ENCODE results near the gene ZRANB2.

The ZRANB2 gene

GRCh38 chr1:71047635-71048607, 32.9 kb downstream of the ZRANB2 start, which contains the start of gene PTGER3:
PTGER3 (minus strand) TSS chr1:71047816; CDS start chr1:71047577, 239 bp downstream.
- H3K56ac ChIP-seq (ENCODE audit: low read length): peak within 1 kb of the TSS; percentile 77
- H2BK15ac ChIP-seq (replicated peaks; ENCODE audit: low read depth): no peak within 1 kb of the TSS
- H3K4me1 ChIP-seq (ENCODE audit: control insufficient read depth, low read depth, low read length): no peaks in the 10 kb centered on the region
- no peak within 1 kb of the TSS for H4K8ac ChIP-seq (ENCODE audit: low read depth, low read length)
- H2BK120ac ChIP-seq (ENCODE audit: low read depth, low read length): no peak within 1 kb of the TSS
- peak within 1 kb of the TSS; percentile 56 for H3K9ac ChIP-seq (ENCODE audit: low read length)
- peak within 1 kb of the TSS; percentile 22 for H3K4me3 ChIP-seq (ENCODE audit: low read length)
- peak within 1 kb of the TSS; percentile 48 for H3K23ac ChIP-seq (ENCODE audit: low read length)
- H2BK5ac ChIP-seq (ENCODE audit: low read length): no peak within 1 kb of the TSS
- H2AK5ac ChIP-seq (ENCODE audit: low read length): no peak within 1 kb of the TSS
- H4K5ac ChIP-seq (ENCODE audit: low read length): no peak within 1 kb of the TSS
- H3K27ac ChIP-seq (ENCODE audit: low read depth, low read length): no peak within 1 kb of the TSS
- no peaks in the 10 kb centered on the region for H3K36me3 ChIP-seq (ENCODE audit: control insufficient read depth, insufficient read depth, low read length)
- H3K4me2 ChIP-seq (ENCODE audit: low read length): peak within 1 kb of the TSS; percentile 86
- H3K79me1 ChIP-seq (ENCODE audit: low read length): no peaks in the 10 kb centered on the region
- no peak within 1 kb of the TSS for H3K18ac ChIP-seq (ENCODE audit: low read length)
- no peaks in the 10 kb centered on the region for H3K79me2 ChIP-seq (ENCODE audit: control insufficient read depth, insufficient read depth, low read length)
- WGBS (ENCODE audit: extremely low coverage, insufficient coverage, low lambda C conversion rate): no CpG with 5 or more reads among the region's 56 CpGs
- H3K4ac ChIP-seq (ENCODE audit: low read depth, low read length): no peak within 1 kb of the TSS
- H3K27me3 ChIP-seq (ENCODE audit: insufficient read depth, low read length, poor library complexity): peaks cover 2% of the 10 kb centered on the region
- DNase-seq: peak; percentile 54

GRCh38 chr1:71046891-71047634, 33.8 kb downstream of the ZRANB2 start:
- no peak overlapping the region for H2BK120ac ChIP-seq (ENCODE audit: low read depth, low read length)
- H3K27ac ChIP-seq (ENCODE audit: low read depth, low read length): no peak overlapping the region
- no peak overlapping the region for H2AK5ac ChIP-seq (ENCODE audit: low read length)
- H3K4me3 ChIP-seq (ENCODE audit: low read length): peak overlapping the region; percentile 22
- peak overlapping the region; percentile 86 for H3K4me2 ChIP-seq (ENCODE audit: low read length)
- no peaks in the 10 kb centered on the region for H3K36me3 ChIP-seq (ENCODE audit: control insufficient read depth, insufficient read depth, low read length)
- no peak overlapping the region for H2BK15ac ChIP-seq (replicated peaks; ENCODE audit: low read depth)
- H4K8ac ChIP-seq (ENCODE audit: low read depth, low read length): no peak overlapping the region
- H3K4ac ChIP-seq (ENCODE audit: low read depth, low read length): no peak overlapping the region
- H3K56ac ChIP-seq (ENCODE audit: low read length): peak overlapping the region; percentile 77
- no peaks in the 10 kb centered on the region for H3K79me1 ChIP-seq (ENCODE audit: low read length)
- no peak overlapping the region for H2BK5ac ChIP-seq (ENCODE audit: low read length)
- H3K23ac ChIP-seq (ENCODE audit: low read length): no peak overlapping the region
- peak overlapping the region; percentile 56 for H3K9ac ChIP-seq (ENCODE audit: low read length)
- peak; percentile 37 for DNase-seq
- H3K4me1 ChIP-seq (ENCODE audit: control insufficient read depth, low read depth, low read length): no peaks in the 10 kb centered on the region
- H4K5ac ChIP-seq (ENCODE audit: low read length): no peak overlapping the region
- no peak overlapping the region for H3K18ac ChIP-seq (ENCODE audit: low read length)
- peaks cover 2% of the 10 kb centered on the region for H3K27me3 ChIP-seq (ENCODE audit: insufficient read depth, low read length, poor library complexity)
- H3K79me2 ChIP-seq (ENCODE audit: control insufficient read depth, insufficient read depth, low read length): no peaks in the 10 kb centered on the region
- no CpG with 5 or more reads among the region's 73 CpGs for WGBS (ENCODE audit: extremely low coverage, insufficient coverage, low lambda C conversion rate)

- no peak overlapping the region for H3K23ac ChIP-seq (ENCODE audit: low read length)
Measured at GRCh38 chr1:71045463-71046028, 35.3 kb downstream of the ZRANB2 start.

GRCh38 chr1:71044833-71045232, 36.0 kb downstream of the ZRANB2 start:
- H3K4me3 ChIP-seq (ENCODE audit: low read length): no peak overlapping the region
- H3K9ac ChIP-seq (ENCODE audit: low read length): no peak overlapping the region
- WGBS (ENCODE audit: extremely low coverage, insufficient coverage, low lambda C conversion rate): no CpG with 5 or more reads among the region's 1 CpG
- H3K27me3 ChIP-seq (ENCODE audit: insufficient read depth, low read length, poor library complexity): peaks cover 2% of the 10 kb centered on the region
- H2BK15ac ChIP-seq (replicated peaks; ENCODE audit: low read depth): no peak overlapping the region
- no peaks in the 10 kb centered on the region for H3K79me1 ChIP-seq (ENCODE audit: low read length)
- H3K56ac ChIP-seq (ENCODE audit: low read length): no peak overlapping the region
- no peak overlapping the region for H4K8ac ChIP-seq (ENCODE audit: low read depth, low read length)
- H3K4me1 ChIP-seq (ENCODE audit: control insufficient read depth, low read depth, low read length): no peaks in the 10 kb centered on the region
- no peaks in the 10 kb centered on the region for H3K79me2 ChIP-seq (ENCODE audit: control insufficient read depth, insufficient read depth, low read length)
- no peak overlapping the region for H2BK120ac ChIP-seq (ENCODE audit: low read depth, low read length)
- no peak overlapping the region for H3K4me2 ChIP-seq (ENCODE audit: low read length)
- no peak overlapping the region for H2AK5ac ChIP-seq (ENCODE audit: low read length)
- H3K18ac ChIP-seq (ENCODE audit: low read length): no peak overlapping the region
- H4K5ac ChIP-seq (ENCODE audit: low read length): no peak overlapping the region
- DNase-seq: no peak
- no peaks in the 10 kb centered on the region for H3K36me3 ChIP-seq (ENCODE audit: control insufficient read depth, insufficient read depth, low read length)
- no peak overlapping the region for H3K27ac ChIP-seq (ENCODE audit: low read depth, low read length)
- no peak overlapping the region for H3K23ac ChIP-seq (ENCODE audit: low read length)
- H2BK5ac ChIP-seq (ENCODE audit: low read length): no peak overlapping the region
- H3K4ac ChIP-seq (ENCODE audit: low read depth, low read length): no peak overlapping the region

More at GRCh38 chr1:71045463-71046028, 35.3 kb downstream of the ZRANB2 start:
- H2BK5ac ChIP-seq (ENCODE audit: low read length): no peak overlapping the region
- no peak for DNase-seq
- H3K4me2 ChIP-seq (ENCODE audit: low read length): no peak overlapping the region
- no peak overlapping the region for H4K5ac ChIP-seq (ENCODE audit: low read length)
- no peak overlapping the region for H4K8ac ChIP-seq (ENCODE audit: low read depth, low read length)
- WGBS (ENCODE audit: extremely low coverage, insufficient coverage, low lambda C conversion rate): no CpG with 5 or more reads among the region's 16 CpGs
- peaks cover 2% of the 10 kb centered on the region for H3K27me3 ChIP-seq (ENCODE audit: insufficient read depth, low read length, poor library complexity)
- no peaks in the 10 kb centered on the region for H3K79me2 ChIP-seq (ENCODE audit: control insufficient read depth, insufficient read depth, low read length)
- H2BK120ac ChIP-seq (ENCODE audit: low read depth, low read length): no peak overlapping the region
- no peak overlapping the region for H3K56ac ChIP-seq (ENCODE audit: low read length)
- H2BK15ac ChIP-seq (replicated peaks; ENCODE audit: low read depth): no peak overlapping the region
- no peak overlapping the region for H3K27ac ChIP-seq (ENCODE audit: low read depth, low read length)
- H3K4me1 ChIP-seq (ENCODE audit: control insufficient read depth, low read depth, low read length): no peaks in the 10 kb centered on the region
- H2AK5ac ChIP-seq (ENCODE audit: low read length): no peak overlapping the region
- H3K18ac ChIP-seq (ENCODE audit: low read length): no peak overlapping the region
- no peak overlapping the region for H3K4me3 ChIP-seq (ENCODE audit: low read length)
- H3K9ac ChIP-seq (ENCODE audit: low read length): no peak overlapping the region
- no peak overlapping the region for H3K4ac ChIP-seq (ENCODE audit: low read depth, low read length)
- H3K36me3 ChIP-seq (ENCODE audit: control insufficient read depth, insufficient read depth, low read length): no peaks in the 10 kb centered on the region
- H3K79me1 ChIP-seq (ENCODE audit: low read length): no peaks in the 10 kb centered on the region

- no peak overlapping the region for H3K9ac ChIP-seq (ENCODE audit: low read length)
- H2BK15ac ChIP-seq (replicated peaks; ENCODE audit: low read depth): no peak overlapping the region
- H3K23ac ChIP-seq (ENCODE audit: low read length): no peak overlapping the region
- H4K5ac ChIP-seq (ENCODE audit: low read length): no peak overlapping the region
- H3K4me1 ChIP-seq (ENCODE audit: control insufficient read depth, low read depth, low read length): no peaks in the 10 kb centered on the region
- no peak overlapping the region for H4K8ac ChIP-seq (ENCODE audit: low read depth, low read length)
- no peaks in the 10 kb centered on the region for H3K27me3 ChIP-seq (ENCODE audit: insufficient read depth, low read length, poor library complexity)
- H3K18ac ChIP-seq (ENCODE audit: low read length): no peak overlapping the region
- no peak for DNase-seq
- H3K79me2 ChIP-seq (ENCODE audit: control insufficient read depth, insufficient read depth, low read length): no peaks in the 10 kb centered on the region
- no peak overlapping the region for H2AK5ac ChIP-seq (ENCODE audit: low read length)
- H3K36me3 ChIP-seq (ENCODE audit: control insufficient read depth, insufficient read depth, low read length): no peaks in the 10 kb centered on the region
- no peak overlapping the region for H3K56ac ChIP-seq (ENCODE audit: low read length)
- H3K4me3 ChIP-seq (ENCODE audit: low read length): no peak overlapping the region
- no peak overlapping the region for H3K4ac ChIP-seq (ENCODE audit: low read depth, low read length)
- no peak overlapping the region for H3K4me2 ChIP-seq (ENCODE audit: low read length)
- no peak overlapping the region for H3K27ac ChIP-seq (ENCODE audit: low read depth, low read length)
- H2BK120ac ChIP-seq (ENCODE audit: low read depth, low read length): no peak overlapping the region
- no peak overlapping the region for H2BK5ac ChIP-seq (ENCODE audit: low read length)
- H3K79me1 ChIP-seq (ENCODE audit: low read length): no peaks in the 10 kb centered on the region
Measured at GRCh38 chr1:71043065-71043464, 37.8 kb downstream of the ZRANB2 start.

All from mesendoderm (in vitro differentiated cells).